ENCODE data around the gene FAIM2. TPM values are rescaled to one million over a fixed set of nuclear protein-coding genes. Genes with fewer than 3 reads are reported as not detected.

The FAIM2 gene
- total RNA-seq, 1 experiment from 2014 or later = not detected

Other genes with a start within 250 kb of the FAIM2 start
- 9.8 and 12.1 TPM in 2 replicates for gene FMNL3, start 196.5 kb downstream of the FAIM2 start, total RNA-seq (2014; rRNA removed; shearing (Covaris generic))
- 235 and 267 TPM in 2 replicates for gene TMBIM6, start 162.3 kb downstream of the FAIM2 start, total RNA-seq (2014; rRNA removed; shearing (Covaris generic))
- 11.4 and 17.0 TPM in 2 replicates for gene NCKAP5L, start 75.5 kb downstream of the FAIM2 start, total RNA-seq (2014; rRNA removed; shearing (Covaris generic))
- gene BCDIN3D, start 60.8 kb downstream of the FAIM2 start, total RNA-seq (2014; rRNA removed; shearing (Covaris generic)) = 1.9 and 2.8 TPM in 2 replicates
- not detected in 2 replicates for gene AQP2, start 46.8 kb upstream of the FAIM2 start, total RNA-seq (2014; rRNA removed; shearing (Covaris generic))
- gene AQP5, start 58.0 kb upstream of the FAIM2 start, total RNA-seq (2014; rRNA removed; shearing (Covaris generic)) = not detected in 2 replicates
- gene AQP6, start 69.0 kb upstream of the FAIM2 start, total RNA-seq (2014; rRNA removed; shearing (Covaris generic)) = 0.37 and 1.6 TPM in 2 replicates
- 115 and 125 TPM in 2 replicates for gene RACGAP1, start 121.6 kb upstream of the FAIM2 start, total RNA-seq (2014; rRNA removed; shearing (Covaris generic))
- gene ASIC1, start 153.7 kb upstream of the FAIM2 start, total RNA-seq (2014; rRNA removed; shearing (Covaris generic)) = 9.2 and 13.1 TPM in 2 replicates
- 39.1 and 68.1 TPM in 2 replicates for gene SMARCD1, start 181.4 kb upstream of the FAIM2 start, total RNA-seq (2014; rRNA removed; shearing (Covaris generic))
- gene GPD1, start 200.1 kb upstream of the FAIM2 start, total RNA-seq (2014; rRNA removed; shearing (Covaris generic)) = not detected in 2 replicates
- 59.1 and 93.0 TPM in 2 replicates for gene COX14, start 208.3 kb upstream of the FAIM2 start, total RNA-seq (2014; rRNA removed; shearing (Covaris generic))